Measurements from ENCODE around the gene RIMKLB. TPM values are rescaled to one million over a fixed set of nuclear protein-coding genes. Genes with fewer than 3 reads are reported as not detected.

The RIMKLB gene
- total and polyA plus RNA-seq, 2 of the 8 experiments (the other 6 are each of a cell fraction or from before 2014, with no cell fraction given): 37.8 to 78.2 TPM

DNA sequence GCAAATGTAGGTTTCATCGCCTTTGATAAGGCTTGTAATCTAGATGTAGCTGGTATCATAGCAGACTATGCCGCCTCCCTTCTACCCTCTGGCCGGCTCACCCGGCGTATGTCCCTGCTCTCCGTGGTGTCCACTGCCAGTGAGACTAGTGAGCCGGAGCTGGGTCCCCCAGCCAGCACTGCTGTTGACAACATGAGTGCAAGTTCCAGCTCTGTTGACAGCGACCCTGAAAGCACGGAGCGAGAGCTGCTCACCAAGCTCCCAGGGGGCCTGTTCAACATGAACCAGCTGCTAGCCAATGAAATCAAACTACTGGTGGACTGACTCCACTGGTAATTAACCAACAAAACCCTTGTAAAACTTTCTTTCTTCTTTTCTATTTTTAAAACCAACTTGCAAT lies 75.7 kb downstream of the RIMKLB start:
- Histone ChIP-seq H3K23ac (ENCODE audit: insufficient read length) (no peak overlapping the region), H3K18ac (ENCODE audit: extremely low read depth, low read length) (no peak overlapping the region), H3K4ac (replicated peaks; ENCODE audit: insufficient read length, low read depth, low read length) (no peak overlapping the region), H3K27me3 (replicated peaks in 1 of 4; ENCODE audit: control insufficient read depth in 3 of 4, extremely low read depth in 1 of 4, insufficient read depth in 3 of 4, low read length in 3 of 4) (no peaks in the 10 kb centered on the region), H2AK5ac (ENCODE audit: low read depth, low read length) (no peak overlapping the region), H3K4me3 (ENCODE audit: extremely low read depth in 1 of 4, insufficient read depth in 2 of 4, low read depth in 3 of 4, low read length in 4 of 4) (no peak overlapping the region), H2BK120ac (replicated peaks; ENCODE audit: low read depth, low read length) (no peak overlapping the region), H4K91ac (replicated peaks; ENCODE audit: insufficient read length, low read length) (no peak overlapping the region), H4K5ac (ENCODE audit: insufficient read length, low read depth, low read length) (no peak overlapping the region), H3K4me2 (ENCODE audit: insufficient read depth in 1 of 2, low read depth in 2 of 2, low read length in 2 of 2) (no peak overlapping the region), H3K9me3 (ENCODE audit: insufficient read depth in 2 of 2, low read depth in 1 of 2, low read length in 1 of 2) (no peaks in the 10 kb centered on the region), H3K9ac (replicated peaks in 1 of 4; ENCODE audit: extremely low read depth in 1 of 4, low read depth in 3 of 4, low read length in 3 of 4) (no peak overlapping the region), H3K14ac (ENCODE audit: insufficient read length) (no peak overlapping the region), H3K79me2 (ENCODE audit: control insufficient read depth in 1 of 2, insufficient read depth in 2 of 2, low read length in 2 of 2) (peaks cover 0 to 28% of the 10 kb centered on the region in 2 experiments; a peak in 1 of 4 replicates), H3K4me1 (replicated peaks in 1 of 4; ENCODE audit: control insufficient read depth in 3 of 4, insufficient read depth in 4 of 4, low read length in 3 of 4) (no peaks in the 10 kb centered on the region), H2BK15ac (ENCODE audit: low read length) (no peak overlapping the region), H3K36me3 (ENCODE audit: control insufficient read depth in 2 of 4, insufficient read depth in 4 of 4, low read length in 3 of 4) (peaks cover 0 to 25% (median 5%) of the 10 kb centered on the region in 4 experiments; a peak in 5 of 8 replicates), H3K23me2 (ENCODE audit: low read depth, low read length) (no peaks in the 10 kb centered on the region), H3K79me1 (ENCODE audit: low read depth, low read length) (no peaks in the 10 kb centered on the region), H2BK20ac (ENCODE audit: low read length) (no peak overlapping the region), H4K20me1 (replicated peaks in 1 of 2; ENCODE audit: control insufficient read depth in 1 of 2, insufficient read depth in 2 of 2, low read length in 2 of 2) (peaks cover 0 to 5% of the 10 kb centered on the region in 2 experiments), H4K8ac (ENCODE audit: extremely low read depth, insufficient read depth, low read length) (no peak overlapping the region), H3K27ac (ENCODE audit: low read depth, low read length) (0 out of 2 replicates have a peak overlapping the region, but pooled peaks have one; percentile 33), H2BK5ac (ENCODE audit: low read depth, low read length) (no peak overlapping the region), H2BK12ac (ENCODE audit: low read depth, low read length) (no peak overlapping the region), H2AFZ (ENCODE audit: low read length) (no peak overlapping the region), H3K56ac (replicated peaks; ENCODE audit: insufficient read length, low read depth, low read length) (no peak overlapping the region)
- DNase-seq (ENCODE audit: low read depth in 1 of 2, low spot score in 2 of 2): no peak
- WGBS, 2 experiments (ENCODE audit: extremely low coverage in 1 of 2, insufficient coverage in 1 of 2, insufficient read length in 1 of 2, insufficient replicate concordance in 2 of 2, low coverage in 1 of 2, low lambda C conversion rate in 2 of 2, missing lambda C conversion rate in 1 of 2): 93% methylated on average over 10 of the region's 10 CpGs; no CpG with 5 or more reads in 1 of the 2 experiments
- POLR2A ChIA-PET (ENCODE audit: partially characterized antibody): no interaction called here
- FAIRE-seq: no peak
- CTCF ChIA-PET (ENCODE audit: partially characterized antibody): interaction anchor here (0.9 to 3.0 kb wide), 2 partner anchors 51 to 228 kb away, joined by 3 to 10 read pairs; no protein-coding TSS in a partner anchor
- no peak for TF ChIP-seq MAFK (IDR thresholded peaks at IDR 0.05; ENCODE audit: low read depth, low read length)
- no peak for TF ChIP-seq KDM5A (IDR thresholded peaks at IDR 0.05; ENCODE audit: low read length)
- TF ChIP-seq CBX8 (IDR thresholded peaks at IDR 0.05; ENCODE audit: borderline replicate concordance, low read depth, low read length): no peak
- TF ChIP-seq CHD1 (IDR thresholded peaks at IDR 0.05; ENCODE audit: low read depth, low read length): no peak
- no peak for TF ChIP-seq CHD2 (IDR thresholded peaks at IDR 0.05; ENCODE audit: low read length)

Data from H1 (cell line).